ENCODE data around the gene ZNF366. TPM values are rescaled to one million over a fixed set of nuclear protein-coding genes. Genes with fewer than 3 reads are reported as not detected.

The ZNF366 gene
- total RNA-seq, 1 experiment from 2014 or later: not detected

DNA sequence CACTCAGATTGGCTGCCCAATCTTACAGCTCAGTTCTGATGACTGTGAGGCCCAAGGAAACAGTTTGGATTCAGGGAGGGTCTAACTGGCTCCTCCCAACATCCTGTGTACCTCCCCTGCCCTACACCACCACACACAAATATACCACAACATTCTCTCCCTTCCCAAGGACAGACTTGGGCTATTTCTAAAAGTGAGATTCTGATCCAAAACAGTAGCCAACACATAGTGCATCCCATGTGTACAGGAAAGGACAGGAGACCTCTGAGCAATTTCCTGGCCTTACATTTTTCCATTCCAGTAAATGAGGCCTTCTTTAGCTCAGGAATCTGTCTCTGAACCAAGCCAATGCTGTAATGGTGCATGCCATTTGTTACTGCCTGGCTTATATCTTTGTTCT is 20.8 kb downstream of the ZNF366 start:
- H3K27me3 Mint-ChIP-seq (ENCODE audit: insufficient read depth, unreplicated experiment): peaks cover 2% of the 10 kb centered on the region
- no peaks in the 10 kb centered on the region for H3K36me3 ChIP-seq (ENCODE audit: control insufficient read depth, insufficient read depth, low read length)
- no TSS peak for BruUV-seq (replicated peaks)
- ChIA-PET CTCF (no interaction called here), POLR2A (no interaction called here)
- no peaks in the 10 kb centered on the region for H3K9me3 Mint-ChIP-seq (ENCODE audit: unreplicated experiment)
- H3K4me1 Mint-ChIP-seq (ENCODE audit: low read depth, unreplicated experiment): no peaks in the 10 kb centered on the region
- no peaks in the 10 kb centered on the region for H3K36me3 Mint-ChIP-seq (ENCODE audit: insufficient read depth, unreplicated experiment)
- no peaks in the 10 kb centered on the region for H3K4me1 ChIP-seq
- DNase-seq: no peak
- H3K27ac Mint-ChIP-seq (ENCODE audit: unreplicated experiment): no peak overlapping the region
- H3K4me3 Mint-ChIP-seq (ENCODE audit: unreplicated experiment): no peak overlapping the region
- no peaks in the 10 kb centered on the region for H3K27me3 ChIP-seq (replicated peaks; ENCODE audit: control insufficient read depth, insufficient read depth, low read length)
- no peaks in the 10 kb centered on the region for H3K9me3 ChIP-seq
- TF ChIP-seq, protein P1, sequence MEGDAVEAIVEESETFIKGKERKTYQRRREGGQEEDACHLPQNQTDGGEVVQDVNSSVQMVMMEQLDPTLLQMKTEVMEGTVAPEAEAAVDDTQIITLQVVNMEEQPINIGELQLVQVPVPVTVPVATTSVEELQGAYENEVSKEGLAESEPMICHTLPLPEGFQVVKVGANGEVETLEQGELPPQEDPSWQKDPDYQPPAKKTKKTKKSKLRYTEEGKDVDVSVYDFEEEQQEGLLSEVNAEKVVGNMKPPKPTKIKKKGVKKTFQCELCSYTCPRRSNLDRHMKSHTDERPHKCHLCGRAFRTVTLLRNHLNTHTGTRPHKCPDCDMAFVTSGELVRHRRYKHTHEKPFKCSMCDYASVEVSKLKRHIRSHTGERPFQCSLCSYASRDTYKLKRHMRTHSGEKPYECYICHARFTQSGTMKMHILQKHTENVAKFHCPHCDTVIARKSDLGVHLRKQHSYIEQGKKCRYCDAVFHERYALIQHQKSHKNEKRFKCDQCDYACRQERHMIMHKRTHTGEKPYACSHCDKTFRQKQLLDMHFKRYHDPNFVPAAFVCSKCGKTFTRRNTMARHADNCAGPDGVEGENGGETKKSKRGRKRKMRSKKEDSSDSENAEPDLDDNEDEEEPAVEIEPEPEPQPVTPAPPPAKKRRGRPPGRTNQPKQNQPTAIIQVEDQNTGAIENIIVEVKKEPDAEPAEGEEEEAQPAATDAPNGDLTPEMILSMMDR (IDR thresholded peaks at IDR 0.05; ENCODE audit: insufficient read depth in 1 of 2, low read depth in 1 of 2, low read length in 1 of 2, severe bottlenecking in 1 of 2, unreplicated experiment in 1 of 2): no peak
- intact Hi-C loops (cut with micrococcal nuclease; ENCODE audit: unreplicated experiment): no loop called here
- no peak overlapping the region for H3K4me3 ChIP-seq (ENCODE audit: low read depth, low read length)

DNA sequence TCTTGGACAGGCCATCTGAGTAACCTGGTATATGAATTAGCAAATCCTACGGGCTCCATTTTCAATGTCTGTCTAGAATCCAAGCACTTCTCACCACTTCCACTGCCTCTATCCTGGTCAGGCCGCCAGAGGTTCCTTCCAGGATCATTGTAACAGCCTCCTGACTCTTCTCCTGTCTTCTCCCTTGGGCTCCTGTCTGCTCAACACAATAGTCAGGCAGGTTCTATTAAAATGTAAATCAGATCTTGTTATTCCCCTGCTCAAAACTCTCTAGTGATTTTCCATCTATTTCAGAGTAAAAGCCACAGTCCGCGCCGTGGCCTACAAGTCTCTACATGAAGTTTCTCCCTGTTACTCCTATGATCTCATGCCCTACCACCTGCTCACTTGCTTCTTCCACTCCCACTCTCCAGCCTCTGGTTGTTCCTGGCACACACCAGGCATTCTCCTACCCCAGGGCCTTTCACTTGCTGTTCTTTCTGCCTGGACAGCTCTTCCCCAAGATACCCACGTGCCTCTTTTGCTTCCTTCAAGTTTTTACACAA is 21.7 kb downstream of the ZNF366 start:
- no peaks in the 10 kb centered on the region for H3K36me3 ChIP-seq (ENCODE audit: control insufficient read depth, insufficient read depth, low read length)
- DNase-seq: no peak
- Mint-ChIP-seq H3K9me3 (ENCODE audit: unreplicated experiment) (no peaks in the 10 kb centered on the region), H3K27me3 (ENCODE audit: insufficient read depth, unreplicated experiment) (no peaks in the 10 kb centered on the region), H3K36me3 (ENCODE audit: insufficient read depth, unreplicated experiment) (no peaks in the 10 kb centered on the region), H3K4me1 (ENCODE audit: low read depth, unreplicated experiment) (peaks cover 5% of the 10 kb centered on the region), H3K27ac (ENCODE audit: unreplicated experiment) (no peak overlapping the region), H3K4me3 (ENCODE audit: unreplicated experiment) (no peak overlapping the region)
- no peaks in the 10 kb centered on the region for H3K9me3 ChIP-seq
- POLR2A ChIA-PET: no interaction called here
- no peaks in the 10 kb centered on the region for H3K4me1 ChIP-seq
- no peaks in the 10 kb centered on the region for H3K27me3 ChIP-seq (replicated peaks; ENCODE audit: control insufficient read depth, insufficient read depth, low read length)
- TF ChIP-seq, protein P1 (IDR thresholded peaks at IDR 0.05; ENCODE audit: insufficient read depth in 1 of 2, low read depth in 1 of 2, low read length in 1 of 2, severe bottlenecking in 1 of 2, unreplicated experiment in 1 of 2): no peak
- intact Hi-C loops (cut with micrococcal nuclease; ENCODE audit: unreplicated experiment): no loop called here
- no TSS peak for BruUV-seq (replicated peaks)
- CTCF ChIA-PET: no interaction called here
- H3K4me3 ChIP-seq (ENCODE audit: low read depth, low read length): no peak overlapping the region

DNA sequence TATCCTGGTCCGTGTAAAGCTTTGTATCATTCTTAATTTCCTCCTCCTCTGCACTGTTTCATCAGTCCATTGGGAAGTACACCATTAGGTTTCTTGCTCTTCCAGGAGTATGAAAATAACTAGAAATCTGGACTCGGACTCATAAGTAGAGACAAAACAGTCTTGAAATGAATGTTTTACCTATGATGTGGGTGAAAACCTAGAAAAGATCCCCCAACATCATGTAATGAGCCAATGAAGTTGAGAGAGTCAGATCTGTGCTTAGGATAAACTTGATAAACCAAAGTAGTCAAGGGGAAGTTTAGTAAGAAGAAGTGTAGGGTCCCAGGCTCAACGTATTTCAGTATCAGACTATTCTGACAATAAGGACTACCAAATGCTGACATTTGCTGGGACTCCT is 25.2 kb downstream of the ZNF366 start:
- ChIA-PET POLR2A (no interaction called here), CTCF (no interaction called here)

More for the DNA sequence above, 25.2 kb downstream of the ZNF366 start:
- peaks cover 7% of the 10 kb centered on the region for H3K4me1 Mint-ChIP-seq (ENCODE audit: low read depth, unreplicated experiment)
- Histone ChIP-seq H3K27me3 (replicated peaks; ENCODE audit: control insufficient read depth, insufficient read depth, low read length) (no peaks in the 10 kb centered on the region), H3K4me3 (ENCODE audit: low read depth, low read length) (no peak overlapping the region), H3K4me1 (no peaks in the 10 kb centered on the region), H3K36me3 (ENCODE audit: control insufficient read depth, insufficient read depth, low read length) (no peaks in the 10 kb centered on the region), H3K9me3 (no peaks in the 10 kb centered on the region)
- no peaks in the 10 kb centered on the region for H3K27me3 Mint-ChIP-seq (ENCODE audit: insufficient read depth, unreplicated experiment)
- intact Hi-C loops (cut with micrococcal nuclease; ENCODE audit: unreplicated experiment): no loop called here
- H3K9me3 Mint-ChIP-seq (ENCODE audit: unreplicated experiment): no peaks in the 10 kb centered on the region
- TF ChIP-seq, protein P1 (IDR thresholded peaks at IDR 0.05; ENCODE audit: insufficient read depth in 1 of 2, low read depth in 1 of 2, low read length in 1 of 2, severe bottlenecking in 1 of 2, unreplicated experiment in 1 of 2): no peak
- DNase-seq: no peak
- BruUV-seq (replicated peaks): no TSS peak
- H3K27ac Mint-ChIP-seq (ENCODE audit: unreplicated experiment): no peak overlapping the region
- no peak overlapping the region for H3K4me3 Mint-ChIP-seq (ENCODE audit: unreplicated experiment)
- no peaks in the 10 kb centered on the region for H3K36me3 Mint-ChIP-seq (ENCODE audit: insufficient read depth, unreplicated experiment)

Data from Caco-2 (cell line).